ENCODE results near the gene ANO3.

The ANO3 gene

GRCh38 chr11:26359055-26359454 is 27.1 kb downstream of the ANO3 start:
- no peak for DNase-seq (ENCODE audit: low read depth in 2 of 2)

- DNase-seq (ENCODE audit: low read depth in 2 of 2): no peak
These were observed 33.4 kb downstream of the ANO3 start for GRCh38 chr11:26365284-26365683.

GRCh38 chr11:26377619-26378018 is 45.7 kb downstream of the ANO3 start:
- no peak for DNase-seq (ENCODE audit: low read depth in 2 of 2)

GRCh38 chr11:26399336-26399735 is 67.4 kb downstream of the ANO3 start:
- DNase-seq (ENCODE audit: low read depth in 2 of 2): no peak

- DNase-seq (ENCODE audit: low read depth in 2 of 2): no peak
These were observed 78.9 kb downstream of the ANO3 start for GRCh38 chr11:26410706-26411366.

GRCh38 chr11:26412955-26413354 is 81.0 kb downstream of the ANO3 start:
- no peak for DNase-seq (ENCODE audit: low read depth in 2 of 2)

- no peak for DNase-seq (ENCODE audit: low read depth in 2 of 2)
These were observed 86.5 kb downstream of the ANO3 start for GRCh38 chr11:26418386-26418912.

- DNase-seq (ENCODE audit: low read depth in 2 of 2): no peak
These were observed 88.4 kb downstream of the ANO3 start for GRCh38 chr11:26420331-26420730.

GRCh38 chr11:26424255-26424654 is 92.3 kb downstream of the ANO3 start:
- no peak for DNase-seq (ENCODE audit: low read depth in 2 of 2)

- DNase-seq (ENCODE audit: low read depth in 2 of 2): no peak
These were observed 107.9 kb downstream of the ANO3 start for GRCh38 chr11:26439854-26440253.

- DNase-seq (ENCODE audit: low read depth in 2 of 2): no peak
These were observed 110.2 kb downstream of the ANO3 start for GRCh38 chr11:26442131-26442530.

- DNase-seq (ENCODE audit: low read depth in 2 of 2): no peak
These were observed 111.7 kb downstream of the ANO3 start for GRCh38 chr11:26443617-26444016.

GRCh38 chr11:26457636-26458035 is 125.7 kb downstream of the ANO3 start:
- no peak for DNase-seq (ENCODE audit: low read depth in 2 of 2)

- no peak for DNase-seq (ENCODE audit: low read depth in 2 of 2)
These were observed 133.3 kb downstream of the ANO3 start for GRCh38 chr11:26465274-26465673.

- no peak for DNase-seq (ENCODE audit: low read depth in 2 of 2)
These were observed 135.6 kb downstream of the ANO3 start for GRCh38 chr11:26467506-26467905.

- no peak for DNase-seq (ENCODE audit: low read depth in 2 of 2)
These were observed 139.1 kb downstream of the ANO3 start for GRCh38 chr11:26470992-26471391.

- DNase-seq (ENCODE audit: low read depth in 2 of 2): no peak
These were observed 141.6 kb downstream of the ANO3 start for GRCh38 chr11:26473216-26474194.

- no peak for DNase-seq (ENCODE audit: low read depth in 2 of 2)
These were observed 142.5 kb downstream of the ANO3 start for GRCh38 chr11:26474401-26474800.

GRCh38 chr11:26477396-26477795 is 145.5 kb downstream of the ANO3 start:
- DNase-seq (ENCODE audit: low read depth in 2 of 2): no peak

GRCh38 chr11:26478710-26479109 is 146.8 kb downstream of the ANO3 start:
- DNase-seq (ENCODE audit: low read depth in 2 of 2): no peak

- DNase-seq (ENCODE audit: low read depth in 2 of 2): no peak
These were observed 148.1 kb downstream of the ANO3 start for GRCh38 chr11:26480041-26480440.

- no peak for DNase-seq (ENCODE audit: low read depth in 2 of 2)
These were observed 151.2 kb downstream of the ANO3 start for GRCh38 chr11:26483108-26483507.

GRCh38 chr11:26490546-26490945 is 158.6 kb downstream of the ANO3 start:
- no peak for DNase-seq (ENCODE audit: low read depth in 2 of 2)
